Endothelial cell of umbilical vein (primary cell): ENCODE measurements around the gene NEU4. TPM values are rescaled to one million over a fixed set of nuclear protein-coding genes. Genes with fewer than 3 reads are reported as not detected.
A peak's percentile ranks its signal among the peaks of the same experiment; 100 is the strongest.

Experiments
- BruUV-seq: library from RNA; stranded (reverse); fragments of 400-500 nt; replicated peaks from 2 replicates; lab custom pipeline; 2021; lab: Mats Ljungman, UMichigan
- CTCF ChIA-PET: fragments of 300-600, 350-600 bp; sonication (Branson Sonifier 250); formaldehyde crosslinking; loops from one replicate; lab custom pipeline; 2021; ENCODE audit warnings: antibody characterized with exemption, inconsistent platforms; lab: Charles Lee
- POLR2A ChIA-PET: fragments of 300-600, 350-600 bp; sonication (Branson Sonifier 250); formaldehyde crosslinking; loops from one replicate; lab custom pipeline; 2021; ENCODE audit warnings: antibody characterized with exemption, inconsistent platforms; lab: Charles Lee
- DNase-seq: peaks from one replicate; pipeline ENCODE4 v3.0.0-alpha.2; 2011; ENCODE audit warnings: low read depth, low spot score
- FAIRE-seq: peaks from 2 replicates; lab custom pipeline; 2011; peaks lifted over from hg19 to GRCh38; lab: Jason Lieb, UNC
- H2AFZ ChIP-seq: 2 replicates; pipeline ENCODE4 v1.6.0; 2012; ENCODE audit warnings: low read depth, low read length, control low read depth, inconsistent platforms
- H3K27ac ChIP-seq: 2 replicates; pipeline ENCODE4 v1.5.1; 2011; ENCODE audit warnings: low read depth, mild to moderate bottlenecking, control low read depth, low read length, moderate library complexity; ENCODE audit not compliant: insufficient read depth
- H3K27me3 ChIP-seq, 2 experiments: 2 replicates each; pipeline versions ENCODE4 v1.6.0 to v1.6.1; 2011; ENCODE audit warnings: low read length in 2 of 2, mixed read lengths in 1 of 2; ENCODE audit not compliant: control insufficient read depth in 2 of 2, insufficient read depth in 2 of 2
- H3K36me3 ChIP-seq, 2 experiments: 2 replicates in 1 of 2; 3 replicates in 1 of 2; pipeline ENCODE4 v1.5.1; 2011; ENCODE audit warnings: low read length in 2 of 2, mild to moderate bottlenecking in 1 of 2, moderate library complexity in 1 of 2; ENCODE audit not compliant: control insufficient read depth in 2 of 2, insufficient read depth in 2 of 2; ENCODE audit errors: extremely low read depth in 1 of 2
- H3K4me1 ChIP-seq: 3 replicates; pipeline ENCODE4 v1.5.1; 2011; ENCODE audit warnings: mild to moderate bottlenecking, low read length; ENCODE audit not compliant: control insufficient read depth, insufficient read depth; ENCODE audit errors: extremely low read depth
- H3K4me2 ChIP-seq: 2 replicates; pipeline ENCODE4 v1.6.1; 2011; ENCODE audit warnings: low read length, control low read depth, mixed read lengths; ENCODE audit not compliant: insufficient read depth
- H3K4me3 ChIP-seq, 3 experiments: fragments of 200-600 bp in 1 of 3; sonication (generic), shearing (Covaris generic) in 1 of 3; replicated peaks in 1 of 3; 2 replicates each; pipeline ENCODE4 v1.5.1; 2011 to 2016; ENCODE audit warnings: control low read depth in 3 of 3, low read length in 3 of 3, mild to moderate bottlenecking in 2 of 3, inconsistent platforms in 1 of 3, low read depth in 1 of 3, moderate library complexity in 1 of 3; ENCODE audit not compliant: insufficient read depth in 1 of 3
- H3K79me2 ChIP-seq: 2 replicates; pipeline ENCODE4 v1.6.0; 2012; ENCODE audit warnings: low read length, inconsistent platforms; ENCODE audit not compliant: control insufficient read depth, insufficient read depth
- H3K9ac ChIP-seq: replicated peaks from 2 replicates; pipeline ENCODE3; 2011; ENCODE audit warnings: low read length, control low read depth; ENCODE audit not compliant: insufficient read depth; ENCODE audit errors: extremely low read depth
- H3K9me1 ChIP-seq: replicated peaks from 3 replicates; pipeline ENCODE4 v1.6.0; 2011; ENCODE audit warnings: mild to moderate bottlenecking, low read length; ENCODE audit not compliant: control insufficient read depth, insufficient read depth; ENCODE audit errors: extremely low read depth
- H3K9me3 ChIP-seq: replicated peaks from 2 replicates; pipeline ENCODE4 v1.5.1; 2012; ENCODE audit warnings: low read length, inconsistent platforms; ENCODE audit not compliant: control insufficient read depth, insufficient read depth
- H4K20me1 ChIP-seq: replicated peaks from 2 replicates; pipeline ENCODE3; 2011; ENCODE audit warnings: mild to moderate bottlenecking, low read length; ENCODE audit not compliant: control insufficient read depth, insufficient read depth; ENCODE audit errors: extremely low read depth
- CTCF ChIP-seq, 2 donors: IDR thresholded peaks; 1 replicate in 1 of 2; 2 replicates in 1 of 2; pipeline ENCODE4 v1.5.1; 2011; ENCODE audit warnings: low read length in 2 of 2, mild to moderate bottlenecking in 2 of 2, moderate library complexity in 2 of 2, control low read depth in 1 of 2, inconsistent platforms in 1 of 2, low read depth in 1 of 2; ENCODE audit not compliant: insufficient read depth in 1 of 2; ENCODE audit errors: extremely low read depth in 1 of 2
- EZH2 ChIP-seq: IDR thresholded peaks from 2 replicates; pipeline ENCODE4 v1.6.1; 2012; ENCODE audit warnings: borderline replicate concordance, low read depth, mild to moderate bottlenecking, moderate library complexity, low read length, inconsistent platforms; ENCODE audit not compliant: severe bottlenecking
- FOS ChIP-seq: IDR thresholded peaks from 2 replicates; pipeline ENCODE4 v1.6.1; 2011; ENCODE audit warnings: mild to moderate bottlenecking, low read length, moderate library complexity, borderline replicate concordance; ENCODE audit not compliant: insufficient read depth
- GATA2 ChIP-seq: IDR thresholded peaks from 2 replicates; pipeline ENCODE4 v1.7.0; 2011; ENCODE audit warnings: low read depth, mild to moderate bottlenecking, moderate library complexity, mixed read lengths, low read length; ENCODE audit not compliant: insufficient read length, insufficient read depth
- JUN ChIP-seq: IDR thresholded peaks from 2 replicates; pipeline ENCODE4 v1.6.1; 2011; ENCODE audit warnings: borderline replicate concordance, low read depth; ENCODE audit not compliant: insufficient read length, insufficient read depth
- MAX ChIP-seq: IDR thresholded peaks from 2 replicates; pipeline ENCODE4 v1.6.1; 2011; ENCODE audit not compliant: insufficient read depth, insufficient read length
- MYC ChIP-seq: IDR thresholded peaks from one replicate; pipeline ENCODE4 v1.6.1; 2011; ENCODE audit warnings: mild to moderate bottlenecking, low read depth, low read length
- POLR2A ChIP-seq: IDR thresholded peaks from 2 replicates; pipeline ENCODE4 v1.6.1; 2012; ENCODE audit warnings: low read depth, mild to moderate bottlenecking, control low read depth, low read length
- POLR2AphosphoS5 ChIP-seq: IDR thresholded peaks from 2 replicates; pipeline ENCODE4 v1.6.1; 2012; ENCODE audit warnings: low read depth, mild to moderate bottlenecking, control low read depth, low read length, moderate library complexity; ENCODE audit not compliant: insufficient read depth
- dilution Hi-C: fragments of 300-500 bp; cut with MboI; formaldehyde crosslinking; loops from one replicate; pipeline ENCODE4 v1.15.0; 2019; ENCODE audit warnings: low sequenced_read_pairs; ENCODE audit not compliant: extremely low pct_ligation_motif_present
- intact Hi-C: fragments of 100-400 bp; cut with micrococcal nuclease; formaldehyde crosslinking; loops from one replicate; pipeline ENCODE4 v1.10.0; 2022
- polyA plus RNA-seq, 4 experiments: library from polyadenylated mRNA; depleted of rRNA in 3 of 4; stranded (reverse) in 3 of 4; unstranded in 1 of 4; fragments of >200 nt; gene quantifications; 2 replicates each; pipeline versions ENCODE4 v1.2.1 to v1.2.3, GENCODE V29; 2011 to 2012; ENCODE audit warnings: missing spikeins in 1 of 4
- total RNA-seq: library from RNA; stranded (reverse); gene quantifications from 2 replicates; pipeline ENCODE4 v1.2.3, GENCODE V29; 2021

The NEU4 gene
- total and polyA plus RNA-seq, 2 donors (not counting 3 experiments of a cell fraction or from before 2014, with no cell fraction given): not detected

- no peaks in the 10 kb centered on the region for H3K36me3 ChIP-seq
- no peaks in the 10 kb centered on the region for H3K9me1 ChIP-seq
- TF ChIP-seq MYC (no peak), POLR2AphosphoS5 (no peak), FOS (no peak), CTCF (IDR thresholded peaks at IDR 0.05; ENCODE audit: extremely low read depth in 1 of 2, insufficient read depth in 1 of 2, low read depth in 1 of 2, low read length in 2 of 2) (no peak), GATA2 (no peak), JUN (no peak), MAX (no peak), EZH2 (no peak), POLR2A (no peak)
- H3K4me2 ChIP-seq: peak within 1 kb of the TSS; percentile 30
- H4K20me1 ChIP-seq: no peaks in the 10 kb centered on the region
- BruUV-seq: no TSS peak
- intact Hi-C loops: no loop called here
- H3K9ac ChIP-seq: no peak within 1 kb of the TSS
- no peak within 1 kb of the TSS for H3K4me3 ChIP-seq
- H3K79me2 ChIP-seq: no peaks in the 10 kb centered on the region
- dilution Hi-C loops: no loop called here
- H2AFZ ChIP-seq: peak within 1 kb of the TSS; percentile 50
- DNase-seq: no peak
- H3K4me1 ChIP-seq: no peaks in the 10 kb centered on the region
- CTCF ChIA-PET: no interaction called here
- no peaks in the 10 kb centered on the region for H3K9me3 ChIP-seq
- FAIRE-seq: no peak
- H3K27ac ChIP-seq: no peak within 1 kb of the TSS
- peaks cover 0 to 2% of the 10 kb centered on the region in 2 experiments for H3K27me3 ChIP-seq
- POLR2A ChIA-PET: no interaction called here
Observed at GRCh38 chr2:241858206-241859016, 49.4 kb downstream of the NEU4 start, which contains the start of gene PDCD1. PDCD1 (minus strand) TSS chr2:241858894; CDS start chr2:241858838, 56 bp downstream.
